ENCODE data around the gene TTC39A.

TTC39A gene

DNA sequence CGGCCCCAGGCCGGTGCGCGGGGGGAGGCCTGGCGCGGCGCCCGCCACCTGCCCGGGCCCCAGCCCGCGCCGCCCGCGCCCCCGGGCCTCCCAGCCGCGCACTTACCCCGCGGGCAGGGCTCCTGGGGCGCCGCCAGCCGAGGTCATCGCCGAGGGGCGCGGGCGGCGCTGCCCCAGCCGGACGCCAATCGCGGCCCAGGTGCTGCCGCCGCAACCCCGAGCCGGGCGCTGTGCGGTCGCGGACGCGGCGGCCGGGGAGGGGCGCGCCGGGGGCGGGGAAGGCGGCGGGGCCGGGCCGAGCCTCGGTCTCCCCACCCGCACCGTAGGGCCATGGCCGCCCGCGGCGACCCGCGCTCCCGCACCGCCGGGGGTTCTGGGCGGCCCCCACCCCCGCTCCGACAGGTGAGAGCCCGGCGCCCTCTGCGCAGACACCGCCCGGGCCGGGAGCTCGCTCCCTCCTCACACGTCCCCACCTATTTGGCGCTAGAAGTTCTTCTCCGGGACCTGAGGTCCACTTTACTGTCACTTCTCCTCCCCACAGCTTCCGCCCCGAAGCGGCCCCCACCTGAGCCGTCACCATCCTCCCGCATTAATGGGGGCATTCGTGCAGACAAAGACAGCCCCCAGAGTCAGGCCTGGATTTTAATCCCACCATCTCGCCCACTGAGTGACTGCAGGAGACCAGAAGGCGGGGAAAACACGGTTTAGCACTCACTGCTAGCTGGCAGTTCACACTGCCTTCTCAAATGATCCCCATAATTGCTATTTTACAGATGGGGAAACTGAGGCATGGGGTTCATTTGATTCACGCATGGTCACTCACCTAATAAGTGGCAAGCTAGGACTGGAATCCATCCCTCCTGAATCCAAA, at the start of gene TTC39A:
Gene TTC39A (minus strand): TSS at position 232 of the 871 bp plus-strand sequence. CDS start 85 bp downstream, at position 147.
- no peak for DNase-seq

DNA sequence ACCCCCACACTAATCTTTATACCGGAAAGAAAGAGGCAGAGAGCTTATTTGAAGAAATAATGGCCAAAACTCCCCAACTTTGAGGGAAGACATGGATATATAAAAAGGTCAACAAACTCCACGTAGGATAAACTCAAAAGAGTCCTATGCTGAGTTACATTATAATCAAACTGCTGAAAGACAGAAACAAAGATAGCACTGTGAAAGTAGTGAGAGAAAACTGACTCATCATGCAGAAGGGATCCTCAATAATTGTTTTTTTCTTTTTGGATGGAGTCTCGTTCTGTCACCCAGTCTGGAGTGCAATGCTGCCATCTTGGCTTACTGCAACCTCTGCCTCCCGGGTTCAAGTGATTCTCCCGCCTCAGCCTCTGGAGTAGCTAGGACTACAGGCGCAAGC, 48.5 kb upstream of the TTC39A start:
- DNase-seq: no peak

DNA sequence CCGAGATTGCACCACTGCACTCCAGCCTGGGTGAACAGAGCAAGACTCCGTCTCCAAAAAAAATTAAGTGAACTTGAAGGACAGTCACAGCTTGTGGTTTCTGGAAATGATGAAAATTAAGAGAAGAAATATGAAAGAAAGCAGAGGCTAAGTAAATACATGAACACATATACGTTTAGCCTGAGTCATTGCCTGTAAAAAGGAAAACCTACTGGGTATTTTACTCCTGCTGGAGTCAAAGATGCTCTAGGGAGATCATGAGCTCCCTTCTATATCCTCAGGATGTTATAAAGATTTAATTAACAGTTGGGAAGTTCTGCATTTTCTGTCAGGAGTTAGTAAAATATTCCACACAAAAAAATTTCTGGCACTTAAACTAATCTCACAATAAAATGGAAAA, 43.5 kb upstream of the TTC39A start:
- DNase-seq: no peak

DNA sequence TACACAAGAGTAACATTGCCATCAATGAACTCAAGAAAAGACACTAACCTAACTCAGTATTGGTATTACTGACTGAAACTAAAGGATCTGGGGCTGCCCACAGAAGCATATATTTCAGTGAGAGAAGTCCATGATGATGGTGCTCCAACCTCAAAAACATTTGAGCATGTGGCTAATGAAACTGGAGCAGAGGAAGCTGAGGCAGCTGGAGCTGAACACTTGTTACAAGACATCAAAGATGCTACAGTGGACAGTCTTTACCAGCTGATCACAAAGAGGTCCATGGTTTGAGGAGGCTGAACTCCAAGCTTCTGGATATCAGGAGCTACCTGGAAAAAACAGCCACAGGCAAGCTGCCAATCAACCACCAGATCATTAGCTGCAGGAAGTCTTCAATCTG, 42.2 kb upstream of the TTC39A start:
- DNase-seq: no peak

DNA sequence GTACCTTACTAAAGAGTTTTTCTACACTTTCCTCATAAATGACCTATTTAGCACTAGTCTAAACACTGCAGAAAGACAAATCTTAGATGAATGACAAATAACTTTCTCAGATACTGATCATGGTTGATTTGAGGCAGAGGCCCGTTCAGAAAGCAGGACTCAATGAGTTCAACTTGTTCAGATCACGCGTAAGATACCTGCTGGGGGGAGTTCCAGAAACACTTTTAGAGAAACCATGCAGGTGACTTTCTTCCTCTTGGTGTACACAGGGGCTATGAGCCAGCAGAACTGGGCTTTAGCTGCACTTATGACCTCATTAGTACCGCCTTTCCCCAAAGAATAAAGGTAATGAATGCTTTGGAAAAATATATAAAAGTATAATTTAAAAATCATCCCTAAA, 38.8 kb upstream of the TTC39A start:
- no peak for DNase-seq

DNA sequence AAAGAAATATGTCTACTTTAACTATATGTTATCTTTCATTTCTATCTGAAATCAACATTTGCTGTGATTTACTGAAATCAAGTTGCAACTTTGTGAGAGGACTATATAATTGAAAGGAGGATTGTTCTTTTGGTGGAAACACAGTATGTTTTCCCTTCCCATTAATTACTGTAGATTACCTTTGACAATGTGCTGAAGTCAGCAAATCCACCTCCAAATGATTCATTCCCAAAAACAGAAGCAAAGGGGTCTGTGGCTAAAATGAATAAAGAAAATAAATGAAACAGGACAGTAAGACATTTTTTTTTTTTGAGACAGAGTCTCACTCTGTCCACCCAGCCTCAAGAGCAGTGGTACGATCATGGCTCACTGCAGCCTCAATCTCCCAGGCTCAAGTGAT, 35.4 kb upstream of the TTC39A start:
- no peak for DNase-seq

DNA sequence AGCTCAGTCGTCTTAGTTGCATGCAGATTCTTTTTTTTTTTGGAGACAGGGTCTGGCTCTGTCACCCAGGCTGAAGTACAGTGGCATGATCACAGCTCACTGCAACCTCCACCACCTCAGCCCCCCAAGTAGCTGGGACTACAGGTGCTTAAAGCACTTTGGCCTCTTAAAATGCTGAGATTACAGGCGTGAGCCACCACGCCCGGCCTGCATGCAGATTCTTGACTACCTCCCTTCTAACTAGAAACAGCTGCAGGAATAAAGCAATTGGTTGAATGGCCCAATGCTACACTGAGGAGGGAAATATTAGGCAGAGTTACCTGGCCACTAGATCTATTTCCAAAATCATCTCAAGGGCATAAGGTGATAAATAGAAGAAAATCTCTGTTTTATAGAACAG, 29.5 kb upstream of the TTC39A start:
- DNase-seq: no peak

DNA sequence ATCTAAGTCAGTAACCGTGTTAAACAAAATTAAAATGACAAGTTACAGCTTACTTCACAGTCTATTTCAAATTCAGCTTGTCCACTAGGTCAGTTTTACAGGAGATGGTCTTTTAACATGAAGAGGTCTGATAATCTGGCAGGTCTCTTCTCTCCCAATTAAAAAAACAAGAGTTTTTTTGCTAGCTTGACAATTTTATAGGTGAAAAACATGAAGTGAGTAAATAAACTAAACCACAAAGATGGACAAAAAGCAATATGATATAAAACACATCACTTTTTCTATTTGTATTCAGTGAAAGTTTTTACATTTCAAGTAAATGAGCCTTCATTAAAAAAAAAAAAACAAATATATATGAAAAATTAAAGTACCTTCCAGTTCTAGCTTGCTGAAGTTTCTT, 25.0 kb upstream of the TTC39A start:
- no peak for DNase-seq

DNA sequence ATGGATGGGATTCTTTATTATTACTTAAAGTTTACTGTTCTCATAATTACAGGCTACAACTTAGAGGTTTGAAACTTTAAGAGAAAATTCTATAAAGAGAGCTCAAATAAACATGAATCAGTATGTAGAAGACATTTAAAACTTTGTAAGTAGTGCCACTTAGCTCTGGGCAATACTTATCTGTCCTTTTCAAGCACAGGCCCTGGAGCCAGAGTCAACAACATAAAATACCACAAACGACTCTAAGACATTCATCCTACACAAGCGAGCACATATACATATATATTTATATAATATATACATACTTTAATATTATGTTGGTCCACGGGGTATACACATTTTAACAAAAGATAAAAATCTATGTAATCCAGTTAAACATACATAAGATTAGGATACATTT, 24.1 kb upstream of the TTC39A start:
- no peak for DNase-seq

DNA sequence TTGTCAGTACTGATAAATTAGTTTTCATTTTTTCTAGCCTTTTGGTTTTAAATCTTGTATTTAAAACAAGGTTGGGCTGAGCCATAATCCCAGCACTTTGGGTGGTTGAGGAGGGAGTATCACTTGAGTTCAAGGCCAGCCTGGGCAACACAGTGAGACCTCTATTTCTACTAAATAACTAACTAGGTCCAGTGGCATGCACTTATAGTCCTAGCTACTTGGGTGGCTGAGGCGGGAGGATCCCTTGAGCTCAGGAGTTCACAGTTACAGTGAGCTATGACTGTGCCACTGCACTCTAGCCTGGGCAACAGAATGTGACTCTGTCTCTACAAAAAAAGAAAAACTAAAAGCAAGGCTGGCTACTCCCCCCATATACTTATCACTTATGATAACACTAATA, 21.5 kb upstream of the TTC39A start:
- DNase-seq: no peak

DNA sequence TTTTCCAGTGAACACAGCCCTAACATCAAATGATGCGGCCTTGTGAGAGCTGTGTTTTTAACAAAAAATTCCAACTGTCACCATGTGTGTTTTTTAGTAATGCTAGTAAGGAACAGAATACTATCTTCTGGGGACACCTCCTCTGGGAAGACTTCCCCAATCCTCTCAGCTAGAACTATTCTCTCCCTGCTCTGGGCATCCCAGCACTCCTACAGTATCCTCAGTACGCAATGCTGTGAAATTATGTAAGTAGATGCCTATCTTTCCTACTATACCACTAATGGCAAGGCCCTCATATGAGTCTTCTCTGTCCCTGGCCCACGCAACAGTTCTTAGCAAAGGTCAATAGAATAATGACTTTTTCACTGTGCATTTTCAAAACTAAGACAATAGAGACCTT, 19.5 kb upstream of the TTC39A start:
- no peak for DNase-seq

DNA sequence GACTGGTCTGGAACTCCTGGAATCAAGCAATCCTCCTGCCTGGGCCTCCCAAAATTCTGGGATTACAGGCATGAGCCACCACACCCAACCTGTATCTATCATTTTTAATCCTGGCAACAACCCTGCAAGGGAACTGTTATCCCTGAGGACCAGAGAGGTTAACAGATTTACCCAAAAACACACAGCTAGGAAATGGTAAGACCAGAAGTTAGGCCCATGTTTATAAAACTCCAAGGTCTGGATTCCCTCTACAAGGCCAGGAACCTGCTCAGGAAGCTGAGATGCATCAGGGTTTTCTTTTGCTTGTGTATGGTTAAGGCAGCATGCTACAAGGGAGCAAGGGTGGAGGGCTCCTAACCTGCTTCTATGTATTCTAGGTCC, 17.8 kb upstream of the TTC39A start:
- no peak for DNase-seq

DNA sequence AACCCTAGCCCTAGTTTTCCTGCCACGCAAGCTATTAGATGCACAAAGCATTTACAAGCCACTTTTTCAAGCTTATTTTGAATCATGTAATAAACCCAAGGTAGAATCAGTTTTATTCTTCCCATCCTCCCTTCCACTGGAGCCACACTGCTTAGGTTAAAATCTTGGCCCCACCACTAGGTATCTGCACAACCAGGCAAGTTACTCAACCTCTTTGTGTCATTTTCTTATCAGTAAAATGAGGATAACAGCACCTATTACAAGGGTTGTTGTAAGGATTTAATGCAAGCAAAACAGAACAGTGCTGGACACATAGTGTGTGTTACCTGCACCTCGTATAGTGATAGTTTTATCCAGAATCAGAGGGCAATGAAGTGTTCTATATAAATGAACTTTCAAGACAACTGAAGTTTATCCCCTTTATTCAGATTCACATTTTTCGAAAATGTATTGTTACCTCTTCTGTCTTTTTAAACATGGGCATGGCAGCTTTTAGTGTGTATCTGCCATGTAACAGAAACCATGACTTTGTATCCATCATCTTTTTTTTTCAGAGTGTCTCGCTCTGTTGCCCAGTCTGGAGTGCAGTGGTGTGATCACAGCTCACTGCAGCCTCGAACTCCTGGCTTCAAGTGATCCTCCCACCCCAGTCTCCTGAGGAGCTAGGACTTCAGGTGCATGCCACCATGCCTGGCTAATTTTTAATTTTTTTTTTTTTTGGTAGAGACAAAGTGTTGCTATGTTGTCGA, 17.2 kb upstream of the TTC39A start:
- DNase-seq: no peak

DNA sequence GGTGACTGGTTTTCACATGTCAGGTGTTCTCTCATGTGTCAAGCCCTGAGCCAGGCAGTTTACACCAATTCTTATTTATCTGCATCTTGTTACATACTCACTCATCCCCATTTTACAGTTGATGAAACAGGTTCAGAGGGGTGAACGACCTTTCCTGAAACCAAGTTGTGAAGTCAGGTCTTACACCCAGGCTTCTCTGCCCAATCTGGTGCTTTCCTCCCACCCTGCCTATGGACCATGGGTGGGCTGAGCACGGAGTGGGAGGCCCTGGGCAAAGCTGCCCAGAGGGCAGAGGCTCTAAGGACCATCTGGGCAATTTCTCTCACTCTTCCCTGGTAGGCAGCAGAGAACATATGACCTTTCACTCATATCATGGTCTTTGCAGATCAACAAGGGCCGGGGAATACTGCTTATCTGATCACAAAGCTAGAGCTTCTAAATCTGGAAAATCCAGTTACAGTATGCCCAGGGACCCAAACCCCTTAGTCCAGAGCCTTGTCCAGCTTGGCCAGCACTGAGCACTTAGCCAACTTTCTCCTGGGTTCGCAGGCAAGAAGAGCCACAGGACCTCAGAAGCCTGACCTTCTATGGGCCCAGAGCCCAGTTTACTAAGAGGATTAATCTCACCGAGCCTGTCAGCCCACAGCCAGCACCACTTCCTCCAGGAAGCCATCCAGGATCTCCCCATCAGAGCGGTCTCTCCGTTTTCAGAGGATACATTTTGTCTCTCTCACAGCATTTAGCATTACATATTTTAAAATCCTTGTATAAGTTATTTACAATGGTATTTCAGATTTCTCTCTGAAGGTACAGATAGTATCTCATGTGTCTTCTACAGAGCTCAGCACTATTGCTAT, 16.0 kb upstream of the TTC39A start:
- DNase-seq: no peak

DNA sequence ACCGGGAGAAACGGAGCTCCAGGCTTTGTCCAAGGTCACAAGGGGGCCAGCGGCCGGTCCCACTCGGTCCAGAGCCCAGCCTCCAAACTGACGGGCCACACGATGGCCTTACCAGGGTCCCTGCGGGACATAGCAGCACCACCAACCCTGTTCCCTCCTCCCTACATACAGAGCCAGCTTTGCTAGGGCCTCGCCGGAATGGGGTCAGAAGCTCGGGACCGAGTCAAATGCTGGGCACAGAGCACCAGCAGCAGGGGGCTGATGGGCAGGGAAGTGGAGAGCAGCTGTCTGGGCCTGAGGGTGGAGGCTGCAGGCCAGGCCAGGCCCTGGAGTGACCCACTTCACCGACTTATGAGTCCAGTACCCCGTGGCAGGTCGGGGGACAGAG, 14.9 kb upstream of the TTC39A start:
- DNase-seq: no peak

DNA sequence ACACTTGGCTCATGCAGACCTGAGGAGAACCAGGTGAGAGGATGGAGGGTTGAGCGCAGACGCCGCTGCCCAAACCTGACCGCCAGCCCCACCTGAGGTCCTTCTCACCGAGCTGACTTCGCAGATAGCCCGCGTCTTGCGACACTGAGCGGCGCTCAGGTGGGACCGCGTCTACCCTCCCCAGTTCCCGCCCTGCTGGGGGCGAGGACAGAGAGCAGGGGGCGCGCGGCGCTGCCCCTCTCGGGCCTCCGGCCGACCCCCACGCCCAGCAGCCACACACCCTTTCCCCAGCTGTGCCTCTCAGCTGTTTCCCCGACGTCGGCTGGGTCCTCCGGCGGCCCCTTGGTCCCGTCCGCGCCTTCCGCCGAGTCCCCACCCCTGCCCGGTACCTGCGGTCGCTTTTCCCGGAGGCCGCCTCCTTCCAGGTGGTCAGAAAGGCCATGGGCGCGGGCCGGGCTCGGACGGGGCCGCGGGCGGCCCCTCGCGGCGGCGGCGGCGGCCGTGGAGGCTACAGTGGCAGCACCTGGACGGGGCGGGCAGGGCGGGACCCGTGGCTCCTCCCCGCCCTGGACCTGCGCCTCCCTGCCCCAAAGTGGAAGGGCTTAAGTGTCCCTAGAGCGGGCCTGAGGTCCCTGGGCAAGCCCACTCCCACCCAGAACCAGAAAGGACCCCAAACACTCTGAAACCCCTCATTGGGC, 14.4 kb upstream of the TTC39A start:
- DNase-seq: no peak

DNA sequence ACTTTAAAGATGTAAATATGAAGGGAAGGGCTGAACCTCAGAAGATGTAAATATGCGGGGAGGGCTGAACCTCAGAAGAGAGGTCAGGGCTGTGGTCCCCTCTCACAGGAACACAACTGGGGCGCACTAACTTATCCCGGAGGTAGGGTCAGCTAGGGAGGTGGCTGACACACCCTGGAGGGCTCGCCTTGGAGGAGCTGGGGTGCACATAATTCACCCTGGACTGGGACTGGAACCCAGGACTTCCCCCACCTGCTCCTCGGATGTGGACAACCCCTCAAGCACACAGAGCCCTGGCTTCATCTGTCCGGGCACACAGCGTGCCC, 13.9 kb upstream of the TTC39A start:
- DNase-seq: no peak

DNA sequence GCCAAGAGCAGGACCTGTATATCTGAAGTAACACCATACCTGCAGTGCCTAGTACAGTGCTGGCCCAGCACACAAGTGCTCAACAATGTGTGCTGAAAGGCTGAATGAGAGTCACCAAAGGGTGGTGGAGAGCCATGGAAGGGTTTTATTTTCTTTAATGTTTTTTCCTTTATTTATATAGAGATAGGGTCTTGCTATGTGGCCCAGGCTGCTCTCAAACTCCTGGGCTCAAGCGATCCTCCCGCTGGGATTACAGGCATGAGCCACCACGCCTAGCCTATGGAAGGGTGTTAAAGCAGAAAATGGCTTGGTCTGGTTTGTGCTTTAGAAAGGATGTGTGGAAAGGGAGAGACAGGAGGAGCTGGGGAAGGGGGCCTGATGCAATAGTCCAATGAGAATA, 13.3 kb upstream of the TTC39A start:
- no peak for DNase-seq

DNA sequence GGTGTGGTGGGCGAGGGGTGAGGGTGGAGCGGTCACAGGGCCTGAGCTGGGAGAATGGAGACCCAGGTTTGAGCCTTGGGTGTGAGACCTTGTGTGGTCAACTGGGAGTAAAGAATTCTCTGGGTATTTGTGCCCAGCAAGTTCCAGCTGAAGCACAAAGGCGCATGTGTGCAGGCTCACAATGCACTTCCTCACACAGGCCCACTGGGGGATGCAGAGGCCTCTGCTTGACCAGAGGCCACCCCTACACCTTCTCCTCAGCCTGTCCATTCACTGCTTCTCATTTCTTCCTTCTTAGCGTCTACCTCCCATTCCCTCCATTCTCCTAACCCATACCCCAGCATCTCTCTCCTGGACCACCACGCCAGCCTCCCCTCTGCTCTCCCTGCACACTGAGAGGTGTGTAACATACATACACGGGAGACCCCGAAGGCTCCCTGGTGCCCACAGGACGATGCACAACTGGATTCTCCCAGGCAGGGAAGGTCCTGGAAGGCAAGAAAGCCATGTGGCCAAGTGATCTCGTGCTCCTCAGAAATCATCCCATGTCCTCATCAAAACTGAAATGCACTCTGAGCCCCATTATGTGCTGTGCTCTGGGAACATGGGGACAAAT, 12.3 kb upstream of the TTC39A start:
- no peak for DNase-seq

DNA sequence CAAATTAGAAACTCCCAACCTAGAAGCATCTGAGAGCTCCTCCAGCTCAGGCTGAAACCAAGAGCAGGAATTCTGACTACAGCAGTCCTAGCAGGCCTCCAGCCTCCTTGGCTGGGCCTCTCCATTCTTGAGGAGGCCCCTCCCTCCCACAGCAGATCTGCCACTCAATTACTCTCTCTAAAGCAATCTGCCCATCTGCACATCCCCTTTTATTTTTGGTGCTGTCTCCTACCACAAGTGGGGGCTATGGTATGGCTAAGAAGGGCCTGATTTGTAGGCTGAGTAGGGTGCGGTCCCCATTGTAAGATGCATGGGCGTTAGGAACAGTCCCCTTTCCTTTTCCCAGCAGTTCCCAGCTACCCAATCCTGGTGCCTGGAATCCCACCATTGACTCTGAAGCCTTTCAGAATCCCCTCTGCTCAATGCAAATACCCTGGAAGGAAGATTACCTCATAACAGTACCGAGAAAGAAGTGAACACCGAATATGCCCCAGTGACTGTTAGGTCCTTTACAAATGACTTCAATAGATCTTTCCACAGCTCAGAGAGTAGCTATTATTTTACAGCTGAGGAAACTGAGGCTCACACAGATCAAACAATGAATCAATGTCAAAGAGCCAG, 11.6 kb upstream of the TTC39A start:
- DNase-seq: no peak

DNA sequence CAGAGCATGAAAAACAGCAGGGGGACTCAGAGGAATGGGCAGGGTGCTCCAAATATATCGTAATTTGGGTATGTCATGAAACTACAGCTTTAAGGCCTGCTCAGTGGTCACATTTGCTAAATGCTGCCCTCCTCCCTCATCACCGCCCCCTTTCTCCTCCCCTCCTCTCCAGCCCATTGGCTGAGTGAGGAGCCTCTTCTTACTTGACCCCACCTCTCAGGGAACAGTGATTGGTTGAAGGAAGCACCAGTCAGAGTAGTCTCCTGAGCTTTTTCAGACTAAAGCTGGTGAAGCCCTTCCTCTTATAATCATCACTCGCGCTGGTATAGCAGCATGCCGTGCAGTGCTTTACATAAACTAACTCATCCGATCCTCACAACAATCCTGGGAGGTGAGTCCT, 10.0 kb upstream of the TTC39A start:
- no peak for DNase-seq

DNA sequence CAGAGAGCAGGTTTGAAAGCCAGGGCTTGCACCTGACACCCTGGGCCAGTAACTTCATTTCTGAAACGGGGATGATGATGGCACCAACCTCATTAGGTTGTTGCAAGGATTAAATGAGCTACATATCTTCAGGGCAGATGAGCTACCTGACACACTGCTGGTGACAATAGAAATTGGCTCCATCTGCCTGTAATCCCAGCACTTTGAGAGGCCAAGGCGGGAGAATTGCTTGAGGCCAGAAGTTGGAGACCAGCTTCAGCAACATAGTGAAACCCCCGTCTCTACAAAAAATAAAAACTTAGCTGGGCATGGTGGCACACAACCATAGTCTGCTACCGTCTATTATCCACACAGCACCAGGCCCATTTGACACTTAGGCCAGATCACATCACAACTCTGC, 6.3 kb upstream of the TTC39A start:
- DNase-seq: no peak
